Fibroblast of skin of left quadriceps (primary cell): Measurements from ENCODE around the gene LMF2.

ENCODE experiments used
- DNase-seq, 2 experiments: peaks; one replicate each; pipeline ENCODE4 v3.0.0-alpha.2; 2013; ENCODE audit warnings: low read depth in 2 of 2

LMF2 gene

DNA sequence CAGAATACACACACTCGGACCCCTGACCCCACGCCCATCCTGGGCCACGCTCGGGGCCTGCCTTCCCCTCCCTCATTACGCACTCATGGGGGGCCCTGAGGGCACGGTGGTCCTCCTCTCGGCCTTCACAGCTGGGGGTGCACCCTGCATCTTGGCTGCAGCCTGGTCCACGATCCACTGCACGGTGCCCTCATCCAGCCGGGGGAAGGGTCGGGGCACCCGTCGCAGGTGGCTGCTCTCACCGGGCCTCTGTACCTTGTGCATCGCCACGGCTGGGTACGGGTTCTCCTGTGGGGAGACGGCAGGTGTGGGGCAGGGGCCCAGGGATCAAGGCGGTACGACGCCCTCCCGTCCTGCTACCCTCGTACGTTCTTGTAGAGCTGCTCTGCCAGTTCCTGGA, 43.1 kb downstream of the LMF2 start:
- DNase-seq, result no peak

DNA sequence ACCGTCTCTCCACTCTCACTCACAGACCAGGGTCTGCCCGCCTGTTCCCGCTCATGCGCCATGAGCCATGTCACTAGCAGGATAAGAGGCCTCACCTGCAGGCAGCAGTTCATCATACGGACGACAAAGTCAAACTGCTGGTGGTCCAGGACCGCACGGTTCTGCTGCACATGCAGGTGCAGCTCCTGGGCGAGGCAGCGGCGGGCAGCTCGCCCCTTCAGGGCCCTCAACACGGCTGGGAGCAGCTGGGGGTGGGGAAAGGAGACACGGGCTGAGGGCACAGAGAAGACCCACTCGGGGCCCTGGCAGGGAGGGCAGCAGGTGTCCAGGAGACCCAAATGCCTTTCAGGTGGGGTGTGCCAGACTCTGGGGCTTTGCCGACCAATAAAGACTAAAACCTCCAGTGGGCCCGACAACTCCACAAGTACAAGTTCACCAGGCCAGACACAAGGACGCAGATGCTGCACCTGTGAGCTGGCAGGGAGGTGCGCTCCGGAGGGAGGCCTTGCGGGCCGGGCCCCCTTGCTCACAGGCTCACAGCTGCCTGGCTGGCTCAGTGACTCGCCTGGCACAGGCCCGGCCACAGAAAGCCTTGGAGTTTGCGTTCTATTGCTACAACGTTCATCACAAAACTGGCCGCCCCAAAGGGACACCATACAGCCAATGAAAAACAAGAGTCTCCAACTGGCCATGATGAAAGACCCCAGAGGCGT, 44.2 kb downstream of the LMF2 start:
- no peak for DNase-seq

DNA sequence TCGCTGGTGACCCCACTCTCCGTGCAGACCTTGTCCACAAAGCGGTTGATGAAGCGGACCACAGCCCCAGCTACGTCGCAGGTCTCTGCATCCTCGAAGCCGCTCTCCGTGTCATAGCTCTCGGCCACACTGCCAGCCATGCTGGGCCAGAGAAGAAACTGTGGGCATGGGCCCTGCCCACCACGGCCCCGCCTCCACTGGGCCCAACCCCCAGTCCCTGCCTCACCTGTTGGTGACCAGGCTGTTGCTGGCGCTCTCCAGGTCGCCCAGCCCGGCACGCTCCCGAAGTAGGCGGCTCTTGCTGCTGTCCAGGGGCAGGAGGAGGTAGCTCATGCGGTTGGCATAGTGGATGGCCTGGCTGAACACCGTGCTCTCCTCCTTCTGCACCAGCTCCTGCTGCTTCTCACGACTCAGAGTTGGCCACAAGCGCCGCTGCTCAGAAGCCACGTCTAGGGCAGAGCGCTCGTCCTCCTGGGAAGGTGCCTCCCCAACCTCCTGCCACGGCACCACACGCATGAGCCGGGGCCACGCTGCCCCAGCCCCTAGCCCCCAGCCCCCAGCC, 45.4 kb downstream of the LMF2 start:
- DNase-seq, result no peak

DNA sequence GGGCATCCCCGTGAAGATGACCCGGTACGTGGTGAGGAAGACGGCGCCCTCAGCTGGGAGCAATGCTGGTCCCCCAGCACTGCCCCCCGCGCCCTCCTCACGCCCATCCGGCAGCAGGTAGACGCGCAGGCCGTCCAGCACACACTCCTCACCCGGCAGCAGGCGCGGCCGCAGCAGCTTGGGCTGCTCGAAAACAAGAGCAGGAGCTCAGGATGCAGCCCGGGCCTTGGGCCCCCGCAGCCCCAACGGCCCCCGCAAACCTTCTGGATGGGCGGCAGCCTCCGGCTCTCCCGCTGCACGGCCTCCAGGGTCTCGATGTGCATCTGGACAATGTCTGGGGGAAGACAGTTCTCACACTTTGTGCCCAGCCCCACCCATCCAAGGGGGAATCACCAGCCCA, 46.0 kb downstream of the LMF2 start:
- no peak for DNase-seq

DNA sequence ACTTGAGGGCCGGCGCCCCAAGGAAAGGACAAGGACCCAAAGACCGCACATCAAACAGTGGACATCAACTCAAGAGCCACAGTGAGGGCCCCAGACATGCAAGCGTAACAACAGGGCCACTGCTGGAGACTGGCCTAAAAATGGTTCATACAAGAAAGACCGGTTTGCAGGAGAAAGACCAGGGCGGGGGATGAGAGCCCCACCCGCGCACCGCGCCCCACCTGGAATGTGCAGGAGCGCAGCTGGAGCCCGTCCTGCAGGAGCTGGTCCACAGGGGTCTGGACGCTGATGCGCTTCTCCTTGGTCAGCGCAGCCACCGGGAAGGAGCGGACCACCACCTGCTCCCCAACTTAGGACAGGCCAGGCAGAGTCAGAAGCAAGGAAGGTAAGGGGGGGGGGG, 46.6 kb downstream of the LMF2 start:
- no peak for DNase-seq

DNA sequence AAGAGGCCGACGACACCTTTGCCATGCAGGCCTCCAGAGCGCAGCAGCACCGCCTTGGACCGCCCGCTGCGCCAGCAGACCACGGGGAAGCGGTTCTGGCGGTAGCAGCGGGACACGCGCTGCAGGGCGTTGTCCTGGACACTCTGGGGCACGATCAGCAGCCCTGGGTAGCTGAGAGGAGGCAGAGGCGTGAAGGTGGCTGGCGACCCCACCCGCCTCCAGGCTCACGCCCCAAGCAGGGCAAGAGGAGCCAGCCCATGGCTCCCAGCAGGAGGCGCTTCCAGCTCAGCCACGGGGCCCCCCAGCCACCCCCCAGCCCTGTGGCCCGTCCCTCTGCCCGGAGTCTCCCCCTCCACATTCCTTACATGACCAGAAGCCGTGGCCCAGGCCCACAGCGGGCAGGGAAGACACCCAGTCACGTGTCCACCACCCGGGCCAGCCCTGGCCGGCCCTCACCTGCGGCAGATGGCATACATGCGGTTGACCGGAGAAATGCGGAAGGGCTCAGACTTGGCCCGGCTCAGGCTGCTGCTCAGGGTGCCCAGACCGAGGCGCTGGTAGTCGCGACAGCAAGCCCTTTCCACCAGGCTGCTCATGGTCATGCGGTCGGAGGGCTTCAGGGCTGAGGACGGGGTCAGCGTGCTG, 47.9 kb downstream of the LMF2 start:
- DNase-seq, result no peak

DNA sequence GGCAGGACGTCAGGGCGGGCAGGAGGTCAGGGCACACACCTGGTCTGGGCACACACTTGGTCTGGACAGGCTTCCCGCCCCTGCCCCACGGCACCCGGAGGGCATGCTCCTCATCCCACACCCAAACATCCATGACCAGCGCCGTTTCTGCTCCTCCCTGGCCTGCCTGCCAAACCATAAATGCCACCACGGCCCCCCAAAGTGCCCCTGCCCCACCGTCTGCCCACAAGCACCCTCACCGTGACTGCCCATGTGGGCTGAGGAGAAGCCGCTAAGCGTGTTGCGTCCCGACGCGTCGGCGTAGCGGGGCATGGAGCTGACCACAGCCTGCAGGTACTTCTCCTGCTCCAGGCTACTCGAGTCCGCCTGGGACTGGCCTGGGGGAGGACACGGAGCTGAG, 48.5 kb downstream of the LMF2 start:
- no peak for DNase-seq

DNA sequence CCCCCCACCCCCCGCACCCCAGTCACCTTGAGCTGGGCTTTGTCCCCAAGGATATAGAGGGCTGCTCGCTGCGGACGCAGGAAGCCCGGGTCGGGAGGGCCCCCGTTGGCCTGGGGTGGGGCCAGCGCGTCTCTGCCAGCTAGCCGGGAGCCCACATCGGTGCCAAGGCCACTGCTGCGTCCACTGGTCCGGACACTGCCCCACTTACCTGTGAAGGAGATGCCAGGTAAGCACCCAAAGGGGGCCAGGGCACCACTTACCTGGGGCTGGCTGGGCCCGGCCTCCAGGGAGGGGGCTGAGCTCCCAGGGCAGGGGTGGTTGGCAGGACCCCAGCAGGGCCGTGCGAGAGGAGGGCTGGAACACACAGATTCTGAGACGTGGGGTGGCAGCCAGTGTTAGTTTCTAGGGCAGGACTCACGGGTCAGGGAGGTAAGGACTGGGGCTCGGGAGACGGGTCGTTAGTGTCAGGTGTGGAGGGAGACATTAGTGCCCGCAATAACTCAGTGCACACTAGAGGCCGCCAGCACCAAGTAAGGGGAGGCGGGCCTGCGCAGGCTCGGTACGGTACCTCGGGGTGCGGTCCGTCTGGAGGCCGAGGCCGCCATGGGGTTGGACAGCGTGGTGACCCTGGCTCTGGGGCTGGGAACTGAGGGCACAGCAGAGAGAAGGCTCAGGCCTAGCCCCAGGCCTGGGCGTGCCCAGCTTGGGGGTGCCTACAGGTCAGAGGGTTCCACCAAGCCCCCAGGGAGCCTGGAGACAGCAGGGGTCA, 50.9 kb downstream of the LMF2 start:
- DNase-seq, result no peak

DNA sequence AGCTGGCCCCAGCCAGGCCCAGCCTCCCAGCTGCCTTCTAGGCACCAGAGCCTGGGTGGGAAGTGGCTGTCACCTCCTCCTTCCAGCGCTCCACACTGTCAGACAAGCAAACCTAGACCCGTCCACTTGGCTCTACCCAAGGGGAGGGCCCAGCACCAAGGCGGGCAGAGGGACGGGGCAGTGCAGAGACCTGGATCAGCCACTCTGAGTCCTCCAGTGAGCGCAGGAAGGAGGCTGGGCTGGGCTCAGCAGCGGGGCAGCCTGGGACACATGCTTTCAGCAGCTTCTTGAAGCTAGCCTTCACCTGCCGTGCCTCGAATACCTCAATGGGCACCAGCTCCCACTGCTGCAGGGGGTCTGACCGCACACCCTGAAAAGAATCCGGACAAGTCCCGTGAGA, 51.5 kb downstream of the LMF2 start:
- no peak for DNase-seq

DNA sequence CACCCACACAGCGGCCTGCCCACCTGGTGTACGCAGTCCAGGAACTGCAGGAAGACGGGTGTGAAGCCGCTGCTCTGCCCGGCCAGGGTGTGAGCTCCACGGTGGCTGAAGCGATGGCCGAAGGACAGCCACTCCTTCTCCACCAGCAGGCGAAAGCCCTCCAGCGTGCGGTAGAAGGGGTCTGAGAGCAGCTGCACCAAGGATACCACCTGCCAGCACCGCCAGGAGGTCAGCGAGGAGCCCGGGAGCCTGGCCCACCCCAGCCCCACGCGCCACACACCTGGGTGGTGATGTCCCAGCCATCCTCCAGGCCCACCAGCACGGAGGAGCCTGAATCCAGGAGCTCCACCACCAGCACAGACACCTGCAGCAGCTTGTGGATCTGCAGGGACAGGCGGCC, 52.3 kb downstream of the LMF2 start:
- DNase-seq, result no peak

DNA sequence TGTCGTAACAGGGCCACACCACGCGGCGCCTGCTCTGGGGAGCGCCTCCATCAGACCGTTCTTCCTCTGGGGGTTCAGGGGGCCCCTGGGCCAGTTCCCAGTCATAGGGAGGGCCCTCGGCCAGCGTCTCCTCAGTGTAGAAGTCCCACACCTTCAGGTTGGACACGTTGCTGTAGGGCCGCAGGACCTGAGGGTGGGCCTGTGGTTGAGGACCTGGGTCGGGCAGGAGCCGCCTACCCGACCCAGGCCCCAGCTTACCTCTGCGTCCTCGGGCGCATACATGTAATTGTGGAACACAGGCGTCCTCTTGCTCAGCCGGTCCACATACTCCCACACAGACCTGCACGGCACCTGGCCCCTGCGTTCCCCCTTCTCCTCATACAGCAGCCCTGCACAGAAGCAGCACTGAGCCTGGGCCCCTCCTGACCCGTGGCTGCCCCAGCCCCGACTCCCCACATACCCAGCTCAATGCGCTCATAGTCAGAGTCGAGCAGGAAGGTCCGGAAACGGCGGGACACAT, 52.9 kb downstream of the LMF2 start:
- no peak for DNase-seq
